RCC 7860 (cell line): Measurements from ENCODE around the gene GPR68.
"Not testable (repeated sequence)": the region's sequence is repeated elsewhere in the genome, so short reads cannot be mapped to it uniquely, and the experiment has no call there.

Source experiments
- DNase-seq: peaks from one replicate; pipeline ENCODE4 v3.0.0-alpha.2; 2015; ENCODE audit warnings: low spot score
- FAIRE-seq: peaks from 2 replicates; lab custom pipeline; 2012; peaks lifted over from hg19 to GRCh38; lab: Jason Lieb, UNC

Gene GPR68

GRCh38 chr14:91254461-91254860 is 10.0 kb upstream of the GPR68 start:
- DNase-seq (no peak), FAIRE-seq (no peak)

DNA sequence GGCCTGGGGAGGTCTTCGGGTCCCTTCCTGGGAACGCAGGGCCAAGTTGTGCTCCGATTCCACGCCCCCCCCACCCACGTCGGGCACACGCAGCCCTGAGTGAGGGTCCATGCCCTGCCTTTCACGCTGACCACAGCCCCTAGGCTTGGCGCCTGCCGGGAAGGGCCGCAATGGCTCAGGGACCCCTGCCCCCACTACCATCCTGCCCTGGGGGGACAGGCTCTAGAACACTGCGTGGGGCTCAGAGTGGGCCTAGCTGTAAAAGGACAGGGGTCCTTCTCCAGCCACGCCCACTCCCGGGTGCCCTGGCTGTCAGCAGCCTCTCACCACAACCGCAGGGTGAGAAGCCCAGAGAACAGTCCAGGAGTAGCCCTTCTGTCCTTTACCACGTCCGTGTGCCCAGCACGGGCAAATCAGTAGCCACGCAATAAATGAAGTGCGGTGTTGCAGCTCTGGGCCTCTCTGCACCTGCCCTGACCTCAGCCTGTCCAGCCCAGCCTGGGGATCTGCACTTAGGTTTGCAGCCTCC is 9.4 kb upstream of the GPR68 start:
- DNase-seq (no peak), FAIRE-seq (no peak)

GRCh38 chr14:91252871-91253794 is 8.6 kb upstream of the GPR68 start:
- FAIRE-seq (no peak), DNase-seq (no peak)

GRCh38 chr14:91250912-91251311 is 6.4 kb upstream of the GPR68 start:
- DNase-seq (no peak), FAIRE-seq (no peak)

DNA sequence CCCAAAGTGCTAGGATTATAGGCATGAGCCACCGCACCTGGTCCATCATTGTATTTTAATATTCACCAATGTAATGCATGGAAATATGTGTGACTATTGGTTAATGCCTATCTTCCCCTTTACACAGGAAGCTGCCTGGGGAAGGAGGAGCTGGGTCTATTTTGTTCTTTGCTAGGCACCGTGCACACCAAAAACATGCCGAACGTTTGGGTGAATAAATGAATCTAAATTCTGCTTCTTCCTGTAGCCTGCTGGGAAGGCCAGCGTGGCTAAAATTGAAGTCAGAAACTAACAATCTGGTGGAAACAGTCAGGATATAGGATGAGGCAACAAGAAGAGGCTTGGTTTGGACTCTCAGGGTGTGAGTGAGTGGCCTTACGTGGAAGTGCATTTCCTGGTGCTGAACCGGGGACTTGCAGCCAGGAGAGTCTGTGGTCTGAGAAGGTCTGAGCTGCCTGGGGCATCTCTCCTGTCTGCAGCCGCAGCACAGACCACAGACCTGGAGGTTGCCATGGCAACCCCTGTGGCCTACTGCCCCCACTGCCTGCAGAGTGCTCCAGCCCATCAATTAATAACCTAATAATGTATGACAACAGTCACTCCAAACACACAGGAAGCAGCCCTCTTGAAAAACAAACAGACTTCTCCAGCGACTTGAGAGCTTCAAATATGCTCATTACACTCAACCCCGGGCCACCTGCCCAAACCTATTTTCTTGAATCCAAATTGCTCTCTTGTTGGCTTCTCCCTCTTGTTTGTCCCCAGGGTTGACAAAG is 5.5 kb upstream of the GPR68 start:
- FAIRE-seq = peak; percentile 67
- peak; percentile 84 for DNase-seq

GRCh38 chr14:91246051-91246852 is 1.7 kb upstream of the GPR68 start:
- DNase-seq (no peak), FAIRE-seq (no peak)

GRCh38 chr14:91245616-91246015 is 1.1 kb upstream of the GPR68 start:
- not testable (repeated sequence) for DNase-seq, FAIRE-seq

DNA sequence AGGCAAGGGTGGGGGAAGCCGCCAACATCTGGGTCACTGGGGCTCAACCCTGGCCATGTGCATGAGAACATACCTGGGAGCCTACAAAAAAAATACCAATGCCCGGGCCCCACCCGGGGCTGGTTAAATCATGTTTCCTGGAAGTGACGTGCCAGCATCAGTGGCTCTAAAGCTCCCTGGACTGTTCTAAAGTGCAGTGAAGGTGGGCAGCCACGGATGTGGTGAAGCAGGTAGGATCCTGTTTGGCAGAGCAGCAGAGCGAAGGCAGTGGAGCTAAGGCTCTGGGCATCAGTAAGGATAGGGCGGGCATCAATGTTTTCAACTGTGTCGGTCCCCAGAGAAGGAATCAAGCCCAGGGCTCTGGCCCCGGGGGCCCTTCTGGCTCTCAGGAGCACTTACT is 525 bp upstream of the GPR68 start:
- DNase-seq (no peak), FAIRE-seq (no peak)

- FAIRE-seq (no peak), DNase-seq (no peak)
These were observed 1.4 kb downstream of the GPR68 start for GRCh38 chr14:91243074-91243471.

GRCh38 chr14:91242635-91243034 is 1.9 kb downstream of the GPR68 start:
- no peak for FAIRE-seq
- DNase-seq = no peak

DNA sequence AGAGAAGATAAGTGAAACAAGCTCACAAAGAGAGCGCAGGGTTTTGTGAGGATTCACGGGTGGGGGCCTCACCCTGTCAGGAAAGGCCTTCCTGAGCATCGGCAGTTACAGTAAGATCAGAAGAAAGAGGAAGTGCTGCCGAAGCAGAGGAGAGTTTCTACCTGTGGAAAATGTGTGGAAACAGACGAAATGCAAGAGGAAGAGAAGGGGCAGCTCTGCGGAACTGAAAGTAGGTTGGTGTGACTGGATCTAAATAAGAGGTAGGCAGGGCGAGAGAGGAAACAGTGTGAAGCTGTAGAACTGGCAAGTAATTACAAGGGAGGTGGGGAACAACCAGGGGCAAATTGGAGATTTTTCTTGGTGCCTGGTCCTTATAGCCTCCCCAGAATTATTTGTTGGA is 2.6 kb downstream of the GPR68 start:
- FAIRE-seq (no peak), DNase-seq (no peak)

GRCh38 chr14:91238661-91239060 is 5.8 kb downstream of the GPR68 start:
- no peak for DNase-seq
- FAIRE-seq = no peak

DNA sequence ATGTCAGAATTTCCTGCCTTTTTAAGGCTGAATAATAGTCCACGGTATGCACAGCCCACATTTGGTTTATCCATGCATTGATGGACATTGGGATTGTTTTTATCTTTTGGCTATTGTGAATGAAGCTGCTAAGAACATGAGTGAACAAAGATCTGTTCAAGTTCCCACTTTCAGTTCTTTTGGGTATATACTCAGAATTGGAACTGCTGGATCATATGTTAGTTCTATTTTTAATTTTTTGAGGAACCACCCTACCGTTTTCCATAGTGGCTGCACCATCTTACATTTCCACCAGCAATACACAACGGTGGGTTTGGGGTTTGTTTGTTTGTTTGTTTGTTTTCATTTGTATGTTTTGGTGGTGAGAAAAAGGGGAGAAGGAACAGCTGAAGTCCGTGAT is 6.4 kb downstream of the GPR68 start:
- FAIRE-seq (no peak), DNase-seq (no peak)

DNA sequence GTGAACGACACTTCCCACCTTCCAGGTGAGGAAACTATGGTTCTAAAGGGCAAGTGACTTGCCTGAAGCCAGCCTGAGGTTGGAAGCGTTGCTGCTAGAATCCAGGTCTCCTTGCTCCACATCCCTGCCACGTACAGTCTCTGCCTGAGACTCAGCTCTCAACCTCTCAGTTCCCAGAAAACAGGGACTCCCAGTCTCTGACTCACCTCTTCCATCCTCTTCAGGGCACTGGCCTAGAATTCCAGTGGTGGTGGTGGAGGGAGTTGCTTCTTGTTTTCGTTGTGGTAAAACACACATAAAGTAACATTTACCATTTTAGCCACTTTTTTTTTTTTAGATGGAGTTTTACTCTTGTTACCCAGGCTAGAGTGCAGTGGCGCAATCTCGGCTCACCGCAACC is 7.3 kb downstream of the GPR68 start:
- FAIRE-seq (no peak), DNase-seq (peak; percentile 29)

GRCh38 chr14:91235841-91236240 is 8.7 kb downstream of the GPR68 start:
- DNase-seq = no peak
- no peak for FAIRE-seq

DNA sequence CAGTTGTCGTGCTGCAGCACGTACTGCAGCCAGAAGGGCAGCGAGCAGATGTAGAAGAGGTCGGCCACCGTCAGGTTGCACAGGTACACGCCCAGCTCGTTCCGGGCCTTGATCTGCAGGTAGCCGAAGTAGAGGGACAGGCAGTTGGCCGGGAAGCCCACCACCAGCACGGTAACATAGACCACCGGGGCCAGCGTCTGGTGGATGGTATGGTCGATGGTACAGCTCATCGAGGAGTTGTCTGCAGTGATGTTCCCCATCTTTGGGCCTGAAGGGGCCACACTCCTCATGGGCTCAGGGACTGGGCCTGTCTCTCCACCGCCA is 9.8 kb downstream of the GPR68 start:
- DNase-seq (no peak), FAIRE-seq (no peak)

GRCh38 chr14:91233936-91234790 is 10.3 kb downstream of the GPR68 start:
- no peak for FAIRE-seq

GRCh38 chr14:91232603-91233002 is 11.9 kb downstream of the GPR68 start:
- DNase-seq (no peak), FAIRE-seq (no peak)

More at GRCh38 chr14:91233936-91234790, 10.3 kb downstream of the GPR68 start:
- no peak for DNase-seq

DNA sequence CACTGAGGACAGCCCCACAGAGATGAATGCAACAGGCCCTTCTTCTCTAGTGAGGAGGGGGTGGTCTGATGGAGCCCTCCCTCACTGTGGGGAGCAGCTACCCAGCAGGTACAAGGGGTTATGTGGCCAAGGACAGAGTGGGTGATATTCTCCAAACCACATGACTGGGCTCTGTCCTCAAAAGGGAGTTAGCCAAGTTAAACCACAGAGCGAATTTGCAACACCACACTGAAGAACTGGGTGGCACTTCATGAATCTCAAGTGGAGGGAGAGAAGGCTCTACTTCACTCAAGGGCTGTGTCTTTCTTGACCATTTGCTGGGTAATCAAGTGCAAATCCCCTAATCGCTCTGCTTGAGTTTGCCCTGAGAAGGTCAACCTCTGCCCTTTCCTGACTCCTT is 12.5 kb downstream of the GPR68 start:
- no peak for FAIRE-seq

DNA sequence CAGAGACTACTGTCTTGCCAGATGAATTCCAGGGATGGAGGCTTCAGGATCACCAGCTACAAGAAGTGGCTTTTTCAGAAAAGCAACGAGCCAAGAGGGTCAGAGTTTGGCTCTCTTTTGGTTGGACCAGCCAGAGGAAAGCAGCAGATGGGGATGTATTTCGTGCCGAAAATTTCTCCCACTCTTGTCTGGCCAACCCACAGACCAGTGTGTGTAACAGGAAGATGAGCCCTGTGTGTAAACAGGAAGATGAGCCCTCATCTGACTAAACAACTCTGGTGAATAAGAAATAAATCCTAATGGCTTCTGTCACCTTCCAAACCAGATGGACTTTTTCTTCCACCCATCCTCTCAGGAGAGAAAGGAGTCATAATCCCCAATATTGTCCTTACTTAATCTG is 13.1 kb downstream of the GPR68 start:
- DNase-seq (no peak), FAIRE-seq (no peak)

More for the DNA sequence above, 12.5 kb downstream of the GPR68 start:
- DNase-seq = no peak
